Gastroesophageal sphincter (tissue), 3 donors: Measurements from ENCODE around the gene CPA4.

Experiments used
- POLR2AphosphoS5 ChIP-seq: sonication (generic); formaldehyde crosslinking; IDR thresholded peaks from one replicate; pipeline ENCODE4 v1.6.1; 2017; ENCODE audit warnings: antibody characterized with exemption
- TF ChIP-seq, protein P1 (sequence below), 4 experiments: fragments of 200-600 bp in 2 of 4; fragments of 450-650 bp in 2 of 4; sonication (generic) in 1 of 4; IDR thresholded peaks; one replicate each; pipeline ENCODE4 v1.5.1; 2017 to 2019; ENCODE audit warnings: antibody characterized with exemption in 4 of 4, mild to moderate bottlenecking in 2 of 4, moderate library complexity in 2 of 4

DNA sequence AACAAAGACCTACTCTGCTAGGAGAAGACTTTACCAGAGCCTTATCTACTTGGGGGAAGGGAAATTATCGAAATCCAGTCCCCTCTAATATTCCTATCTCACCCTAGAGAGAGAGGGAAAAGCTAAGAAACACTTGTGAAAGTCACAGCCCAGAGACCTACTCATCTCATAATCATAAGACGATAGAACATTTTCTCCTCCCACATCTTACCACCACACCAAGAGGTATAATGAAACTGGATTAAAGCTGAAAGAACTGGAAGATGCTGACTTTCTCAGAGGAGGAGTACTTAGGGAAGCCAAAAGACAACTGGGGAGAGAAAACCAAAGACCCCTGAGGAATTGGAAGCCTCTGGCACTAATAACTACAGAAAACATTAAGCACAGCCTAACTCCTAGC lies 40.9 kb downstream of the CPA4 start:
- TF ChIP-seq, protein P1, sequence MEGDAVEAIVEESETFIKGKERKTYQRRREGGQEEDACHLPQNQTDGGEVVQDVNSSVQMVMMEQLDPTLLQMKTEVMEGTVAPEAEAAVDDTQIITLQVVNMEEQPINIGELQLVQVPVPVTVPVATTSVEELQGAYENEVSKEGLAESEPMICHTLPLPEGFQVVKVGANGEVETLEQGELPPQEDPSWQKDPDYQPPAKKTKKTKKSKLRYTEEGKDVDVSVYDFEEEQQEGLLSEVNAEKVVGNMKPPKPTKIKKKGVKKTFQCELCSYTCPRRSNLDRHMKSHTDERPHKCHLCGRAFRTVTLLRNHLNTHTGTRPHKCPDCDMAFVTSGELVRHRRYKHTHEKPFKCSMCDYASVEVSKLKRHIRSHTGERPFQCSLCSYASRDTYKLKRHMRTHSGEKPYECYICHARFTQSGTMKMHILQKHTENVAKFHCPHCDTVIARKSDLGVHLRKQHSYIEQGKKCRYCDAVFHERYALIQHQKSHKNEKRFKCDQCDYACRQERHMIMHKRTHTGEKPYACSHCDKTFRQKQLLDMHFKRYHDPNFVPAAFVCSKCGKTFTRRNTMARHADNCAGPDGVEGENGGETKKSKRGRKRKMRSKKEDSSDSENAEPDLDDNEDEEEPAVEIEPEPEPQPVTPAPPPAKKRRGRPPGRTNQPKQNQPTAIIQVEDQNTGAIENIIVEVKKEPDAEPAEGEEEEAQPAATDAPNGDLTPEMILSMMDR (IDR thresholded peaks at IDR 0.05): no peak
- TF ChIP-seq POLR2AphosphoS5: no peak
